HG03460 (cell line): Measurements from ENCODE around the gene CYBA.
"Not testable (repeated sequence)": the region's sequence is repeated elsewhere in the genome, so short reads cannot be mapped to it uniquely, and the experiment has no call there.

ENCODE experiments used
- ATAC-seq: cut with Tn5 transposase; IDR thresholded peaks from one replicate; pipeline ENCODE4 v1.9.1; 2021; ENCODE audit not compliant: unreplicated experiment

Gene CYBA

GRCh38 chr16:88614818-88615580 lies 35.9 kb downstream of the CYBA start:
- ATAC-seq, result no peak

- ATAC-seq, result no peak
These were observed 36.7 kb downstream of the CYBA start for GRCh38 chr16:88613911-88614817.

- no peak for ATAC-seq
These were observed 37.6 kb downstream of the CYBA start for GRCh38 chr16:88613293-88613692.

- no peak for ATAC-seq
These were observed 39.7 kb downstream of the CYBA start for GRCh38 chr16:88610909-88611812.

- no peak for ATAC-seq
These were observed 40.8 kb downstream of the CYBA start for GRCh38 chr16:88610080-88610479.

- ATAC-seq, result not testable (repeated sequence)
These were observed 41.4 kb downstream of the CYBA start for GRCh38 chr16:88609426-88609825.

GRCh38 chr16:88608076-88608475 lies 42.8 kb downstream of the CYBA start:
- ATAC-seq, result no peak

- ATAC-seq, result no peak
These were observed 44.6 kb downstream of the CYBA start for GRCh38 chr16:88606148-88606757.

- ATAC-seq, result no peak
These were observed 45.4 kb downstream of the CYBA start for GRCh38 chr16:88605186-88606147.

- no peak for ATAC-seq
These were observed 48.8 kb downstream of the CYBA start for GRCh38 chr16:88602091-88602490.

- ATAC-seq, result no peak
These were observed 49.4 kb downstream of the CYBA start for GRCh38 chr16:88601313-88602036.

GRCh38 chr16:88600539-88600896 lies 50.3 kb downstream of the CYBA start:
- no peak for ATAC-seq

- no peak for ATAC-seq
These were observed 50.9 kb downstream of the CYBA start for GRCh38 chr16:88599825-88600538.

GRCh38 chr16:88599092-88599733 lies 51.6 kb downstream of the CYBA start:
- no peak for ATAC-seq

- no peak for ATAC-seq
These were observed 52.9 kb downstream of the CYBA start for GRCh38 chr16:88597856-88598491.

- ATAC-seq, result no peak
These were observed 54.4 kb downstream of the CYBA start for GRCh38 chr16:88596483-88596882.

- no peak for ATAC-seq
These were observed 54.9 kb downstream of the CYBA start for GRCh38 chr16:88595921-88596320.
